ENCODE results near the gene PDE3A.

The PDE3A gene

GRCh38 chr12:20351406-20351805 is 16.9 kb upstream of the PDE3A start:
- TF ChIP-seq FOXP2 (optimal IDR thresholded peaks at IDR 0.05; ENCODE audit: control extremely low read depth, extremely low read length, insufficient read depth) (no peak), EZH2 (IDR thresholded peaks at IDR 0.05) (no peak), POLR2AphosphoS5 (IDR thresholded peaks at IDR 0.05; ENCODE audit: borderline replicate concordance, low read depth, low read length) (no peak)
- H3K27ac ChIP-seq: no peak overlapping the region
- H3K36me3 ChIP-seq (ENCODE audit: insufficient read depth, low read length): no peaks in the 10 kb centered on the region
- DNase-seq (ENCODE audit: low read depth, low spot score): no peak
- H3K4me3 ChIP-seq: no peak overlapping the region
- no peaks in the 10 kb centered on the region for H3K9me3 ChIP-seq (ENCODE audit: low read depth, low read length)
- no peak overlapping the region for H3K9ac ChIP-seq (ENCODE audit: insufficient read length)

- no peak for DNase-seq (ENCODE audit: low read depth, low spot score)
- Histone ChIP-seq H3K4me3 (no peak overlapping the region), H3K36me3 (ENCODE audit: insufficient read depth, low read length) (no peaks in the 10 kb centered on the region), H3K9ac (ENCODE audit: insufficient read length) (no peak overlapping the region), H3K27ac (no peak overlapping the region), H3K9me3 (ENCODE audit: low read depth, low read length) (no peaks in the 10 kb centered on the region)
- TF ChIP-seq EZH2 (IDR thresholded peaks at IDR 0.05) (no peak), POLR2AphosphoS5 (IDR thresholded peaks at IDR 0.05; ENCODE audit: borderline replicate concordance, low read depth, low read length) (no peak), FOXP2 (optimal IDR thresholded peaks at IDR 0.05; ENCODE audit: control extremely low read depth, extremely low read length, insufficient read depth) (no peak)
Observed at GRCh38 chr12:20356048-20356447, 12.3 kb upstream of the PDE3A start.

GRCh38 chr12:20360407-20360806 is 7.9 kb upstream of the PDE3A start:
- Histone ChIP-seq H3K9ac (ENCODE audit: insufficient read length) (no peak overlapping the region), H3K9me3 (ENCODE audit: low read depth, low read length) (no peaks in the 10 kb centered on the region), H3K36me3 (ENCODE audit: insufficient read depth, low read length) (no peaks in the 10 kb centered on the region), H3K27ac (no peak overlapping the region), H3K4me3 (no peak overlapping the region)
- no peak for DNase-seq (ENCODE audit: low read depth, low spot score)
- TF ChIP-seq EZH2 (IDR thresholded peaks at IDR 0.05) (no peak), POLR2AphosphoS5 (IDR thresholded peaks at IDR 0.05; ENCODE audit: borderline replicate concordance, low read depth, low read length) (no peak), FOXP2 (optimal IDR thresholded peaks at IDR 0.05; ENCODE audit: control extremely low read depth, extremely low read length, insufficient read depth) (no peak)

- Histone ChIP-seq H3K9ac (ENCODE audit: insufficient read length) (no peak overlapping the region), H3K27ac (no peak overlapping the region), H3K36me3 (ENCODE audit: insufficient read depth, low read length) (no peaks in the 10 kb centered on the region), H3K4me3 (no peak overlapping the region), H3K9me3 (ENCODE audit: low read depth, low read length) (no peaks in the 10 kb centered on the region)
- TF ChIP-seq FOXP2 (optimal IDR thresholded peaks at IDR 0.05; ENCODE audit: control extremely low read depth, extremely low read length, insufficient read depth): no peak
- no peak for TF ChIP-seq POLR2AphosphoS5 (IDR thresholded peaks at IDR 0.05; ENCODE audit: borderline replicate concordance, low read depth, low read length)
- no peak for TF ChIP-seq EZH2 (IDR thresholded peaks at IDR 0.05)
- DNase-seq (ENCODE audit: low read depth, low spot score): no peak
Observed at GRCh38 chr12:20361416-20361815, 6.9 kb upstream of the PDE3A start.

DNA sequence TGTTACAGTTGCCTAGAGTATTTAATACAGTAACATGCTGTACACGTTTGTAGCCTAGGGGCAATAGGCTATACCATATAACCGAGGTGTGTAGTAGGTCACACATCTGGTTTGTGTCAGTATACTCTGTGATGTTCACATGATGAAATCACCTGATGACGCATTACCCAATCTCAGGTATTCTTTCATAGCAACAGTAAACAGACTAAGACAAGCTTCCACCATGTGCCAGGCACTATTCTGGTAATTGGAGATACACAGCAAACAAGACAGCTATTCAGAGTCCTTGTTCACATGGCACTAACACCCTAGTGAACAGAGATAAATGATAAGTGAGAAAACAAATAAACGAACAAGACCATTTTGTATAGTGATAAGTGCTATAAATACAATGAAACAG is 3.8 kb upstream of the PDE3A start:
- Histone ChIP-seq H3K9ac (ENCODE audit: insufficient read length) (no peak overlapping the region), H3K4me3 (no peak overlapping the region), H3K36me3 (ENCODE audit: insufficient read depth, low read length) (no peaks in the 10 kb centered on the region), H3K27ac (no peak overlapping the region), H3K9me3 (ENCODE audit: low read depth, low read length) (no peaks in the 10 kb centered on the region)
- no peak for DNase-seq (ENCODE audit: low read depth, low spot score)
- TF ChIP-seq POLR2AphosphoS5 (IDR thresholded peaks at IDR 0.05; ENCODE audit: borderline replicate concordance, low read depth, low read length): no peak
- no peak for TF ChIP-seq FOXP2 (optimal IDR thresholded peaks at IDR 0.05; ENCODE audit: control extremely low read depth, extremely low read length, insufficient read depth)
- no peak for TF ChIP-seq EZH2 (IDR thresholded peaks at IDR 0.05)

GRCh38 chr12:20366776-20367409 is 1.4 kb upstream of the PDE3A start:
- DNase-seq (ENCODE audit: low read depth, low spot score): no peak
- no peak overlapping the region for H3K27ac ChIP-seq
- no peak overlapping the region for H3K9ac ChIP-seq (ENCODE audit: insufficient read length)
- no peaks in the 10 kb centered on the region for H3K36me3 ChIP-seq (ENCODE audit: insufficient read depth, low read length)
- H3K4me3 ChIP-seq: no peak overlapping the region
- H3K9me3 ChIP-seq (ENCODE audit: low read depth, low read length): no peaks in the 10 kb centered on the region
- peak; percentile 27; the same call in 1 of the 2 replicates for TF ChIP-seq POLR2AphosphoS5 (IDR thresholded peaks at IDR 0.05; ENCODE audit: borderline replicate concordance, low read depth, low read length)
- TF ChIP-seq FOXP2 (optimal IDR thresholded peaks at IDR 0.05; ENCODE audit: control extremely low read depth, extremely low read length, insufficient read depth): no peak
- TF ChIP-seq EZH2 (IDR thresholded peaks at IDR 0.05): no peak

DNA sequence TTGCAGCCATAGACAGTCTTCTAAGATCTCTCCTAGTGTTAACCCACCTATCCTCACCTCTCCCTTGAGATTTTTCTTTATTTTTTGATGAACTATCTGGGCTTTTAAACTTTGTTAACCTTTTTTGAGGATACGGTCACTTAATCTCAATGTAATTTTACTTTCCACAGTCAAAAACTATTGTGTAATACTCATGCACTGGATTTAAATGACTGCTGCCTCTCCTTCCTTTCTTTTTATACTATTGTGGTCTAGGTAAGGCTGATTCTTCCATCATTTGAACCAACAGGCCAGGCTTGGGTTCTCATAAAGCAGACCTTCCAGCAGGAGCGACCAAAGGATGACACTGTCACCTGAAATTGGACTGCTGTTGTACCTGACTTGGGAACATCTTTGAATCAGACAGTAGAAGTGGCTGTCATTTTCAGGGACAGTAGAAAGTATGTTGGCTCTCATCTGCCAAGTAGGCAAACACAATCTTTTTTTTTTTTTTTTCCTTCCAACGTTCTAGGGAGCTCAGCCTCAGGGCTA is 689 bp upstream of the PDE3A start:
- no peak for DNase-seq (ENCODE audit: low read depth, low spot score)
- peak overlapping the region; percentile 89 for H3K4me3 ChIP-seq
- no peak overlapping the region for H3K9ac ChIP-seq (ENCODE audit: insufficient read length)
- H3K9me3 ChIP-seq (ENCODE audit: low read depth, low read length): no peaks in the 10 kb centered on the region
- no peak for TF ChIP-seq POLR2AphosphoS5 (IDR thresholded peaks at IDR 0.05; ENCODE audit: borderline replicate concordance, low read depth, low read length)
- TF ChIP-seq FOXP2 (optimal IDR thresholded peaks at IDR 0.05; ENCODE audit: control extremely low read depth, extremely low read length, insufficient read depth): no peak
- no peak for TF ChIP-seq EZH2 (IDR thresholded peaks at IDR 0.05)
- H3K36me3 ChIP-seq (ENCODE audit: insufficient read depth, low read length): no peaks in the 10 kb centered on the region
- H3K27ac ChIP-seq: no peak overlapping the region

GRCh38 chr12:20368651-20369304 is 441 bp downstream of the PDE3A start:
- Histone ChIP-seq H3K4me3 (peak overlapping the region; percentile 89), H3K9ac (ENCODE audit: insufficient read length) (peak overlapping the region; percentile 28), H3K36me3 (ENCODE audit: insufficient read depth, low read length) (no peaks in the 10 kb centered on the region), H3K9me3 (ENCODE audit: low read depth, low read length) (no peaks in the 10 kb centered on the region), H3K27ac (no peak overlapping the region)
- DNase-seq (ENCODE audit: low read depth, low spot score): no peak
- TF ChIP-seq POLR2AphosphoS5 (IDR thresholded peaks at IDR 0.05; ENCODE audit: borderline replicate concordance, low read depth, low read length): no peak
- TF ChIP-seq EZH2 (IDR thresholded peaks at IDR 0.05): no peak
- TF ChIP-seq FOXP2 (optimal IDR thresholded peaks at IDR 0.05; ENCODE audit: control extremely low read depth, extremely low read length, insufficient read depth): no peak

Data from SK-N-MC (cell line).